ACC112 (cell line): ENCODE data around the gene FOXP3.

Experiments used
- H2AFZ ChIP-seq: fragments of 200-600 bp; sonication (generic); one replicate; pipeline ENCODE4 v1.6.0; 2017; ENCODE audit warnings: antibody characterized with exemption, low read length; ENCODE audit not compliant: unreplicated experiment
- H3K27ac ChIP-seq: fragments of 200-600 bp; sonication (generic); 2 replicates; pipeline ENCODE4 v1.5.1; 2014; ENCODE audit warnings: low read depth, mild to moderate bottlenecking, antibody characterized with exemption, low read length, moderate library complexity
- H3K27me3 ChIP-seq: fragments of 200-600 bp; sonication (generic); 2 replicates; pipeline ENCODE4 v1.6.1; 2014; ENCODE audit warnings: mild to moderate bottlenecking, antibody characterized with exemption, low read length, moderate library complexity, mixed read lengths; ENCODE audit not compliant: insufficient read depth
- H3K36me3 ChIP-seq: fragments of 200-600 bp; sonication (generic); 2 replicates; pipeline ENCODE4 v1.6.1; 2016; ENCODE audit warnings: mild to moderate bottlenecking, antibody characterized with exemption, low read length, moderate library complexity, mixed read lengths; ENCODE audit not compliant: insufficient read depth
- H3K4me1 ChIP-seq: fragments of 200-600 bp; sonication (generic); one replicate; pipeline ENCODE4 v1.6.1; 2016; ENCODE audit warnings: low read length, mixed read lengths; ENCODE audit not compliant: insufficient read depth, unreplicated experiment, control insufficient read depth
- H3K4me3 ChIP-seq: fragments of 200-600 bp; sonication (generic); 2 replicates; pipeline ENCODE4 v1.5.1; 2014; ENCODE audit warnings: mild to moderate bottlenecking, low read depth, low read length
- H3K79me2 ChIP-seq: fragments of 200-600 bp; sonication (generic); one replicate; pipeline ENCODE4 v1.6.0; 2016; ENCODE audit warnings: low read length; ENCODE audit not compliant: control insufficient read depth, unreplicated experiment, insufficient read depth

FOXP3 gene

GRCh38 chrX:49260221-49260985, 4.1 kb downstream of the FOXP3 start:
- no peaks in the 10 kb centered on the region for H3K36me3 ChIP-seq
- H3K27me3 ChIP-seq = no peaks in the 10 kb centered on the region
- H3K27ac ChIP-seq = no peak overlapping the region
- H3K4me3 ChIP-seq = no peak overlapping the region
- H3K79me2 ChIP-seq = no peaks in the 10 kb centered on the region
- no peak overlapping the region for H2AFZ ChIP-seq
- H3K4me1 ChIP-seq = no peaks in the 10 kb centered on the region

- H3K79me2 ChIP-seq = no peaks in the 10 kb centered on the region
- no peaks in the 10 kb centered on the region for H3K4me1 ChIP-seq
- no peak overlapping the region for H3K4me3 ChIP-seq
- no peak overlapping the region for H2AFZ ChIP-seq
- no peaks in the 10 kb centered on the region for H3K36me3 ChIP-seq
- no peaks in the 10 kb centered on the region for H3K27me3 ChIP-seq
- H3K27ac ChIP-seq = no peak overlapping the region
Observed at GRCh38 chrX:49258749-49259124, 5.8 kb downstream of the FOXP3 start.

- H2AFZ ChIP-seq = no peak overlapping the region
- no peaks in the 10 kb centered on the region for H3K36me3 ChIP-seq
- H3K4me3 ChIP-seq = no peak overlapping the region
- H3K27ac ChIP-seq = no peak overlapping the region
- no peaks in the 10 kb centered on the region for H3K79me2 ChIP-seq
- H3K27me3 ChIP-seq = no peaks in the 10 kb centered on the region
- H3K4me1 ChIP-seq = no peaks in the 10 kb centered on the region
Observed at GRCh38 chrX:49257846-49258748, 6.4 kb downstream of the FOXP3 start.

- H3K4me1 ChIP-seq = no peaks in the 10 kb centered on the region
- no peak overlapping the region for H2AFZ ChIP-seq
- no peak overlapping the region for H3K27ac ChIP-seq
- H3K4me3 ChIP-seq = no peak overlapping the region
- no peaks in the 10 kb centered on the region for H3K79me2 ChIP-seq
- H3K27me3 ChIP-seq = no peaks in the 10 kb centered on the region
- H3K36me3 ChIP-seq = no peaks in the 10 kb centered on the region
Observed at GRCh38 chrX:49257074-49257790, 7.3 kb downstream of the FOXP3 start.

GRCh38 chrX:49256268-49256995, 8.1 kb downstream of the FOXP3 start:
- Histone ChIP-seq H2AFZ (no peak overlapping the region), H3K36me3 (no peaks in the 10 kb centered on the region), H3K27ac (no peak overlapping the region), H3K4me1 (no peaks in the 10 kb centered on the region), H3K4me3 (no peak overlapping the region), H3K79me2 (no peaks in the 10 kb centered on the region), H3K27me3 (no peaks in the 10 kb centered on the region)

- Histone ChIP-seq H3K27ac (no peak overlapping the region), H3K27me3 (no peaks in the 10 kb centered on the region), H3K4me1 (no peaks in the 10 kb centered on the region), H3K4me3 (no peak overlapping the region), H3K79me2 (no peaks in the 10 kb centered on the region), H3K36me3 (no peaks in the 10 kb centered on the region), H2AFZ (no peak overlapping the region)
Observed at GRCh38 chrX:49254639-49255038, 9.9 kb downstream of the FOXP3 start.

- Histone ChIP-seq H2AFZ (no peak overlapping the region), H3K27me3 (no peaks in the 10 kb centered on the region), H3K79me2 (no peaks in the 10 kb centered on the region), H3K27ac (no peak overlapping the region), H3K4me3 (no peak overlapping the region), H3K36me3 (no peaks in the 10 kb centered on the region), H3K4me1 (no peaks in the 10 kb centered on the region)
Observed at GRCh38 chrX:49251325-49251724, 13.2 kb downstream of the FOXP3 start.

- Histone ChIP-seq H3K4me3 (no peak overlapping the region), H3K79me2 (no peaks in the 10 kb centered on the region), H3K27me3 (no peaks in the 10 kb centered on the region), H3K27ac (no peak overlapping the region), H3K36me3 (no peaks in the 10 kb centered on the region), H2AFZ (no peak overlapping the region), H3K4me1 (no peaks in the 10 kb centered on the region)
Observed at GRCh38 chrX:49250578-49250977, 13.9 kb downstream of the FOXP3 start.

GRCh38 chrX:49250066-49250465, 14.4 kb downstream of the FOXP3 start:
- H3K36me3 ChIP-seq = no peaks in the 10 kb centered on the region
- H3K27me3 ChIP-seq = no peaks in the 10 kb centered on the region
- H3K27ac ChIP-seq = no peak overlapping the region
- no peak overlapping the region for H3K4me3 ChIP-seq
- no peaks in the 10 kb centered on the region for H3K4me1 ChIP-seq
- H3K79me2 ChIP-seq = no peaks in the 10 kb centered on the region
- no peak overlapping the region for H2AFZ ChIP-seq

- no peak overlapping the region for H3K4me3 ChIP-seq
- no peak overlapping the region for H2AFZ ChIP-seq
Observed at GRCh38 chrX:49249616-49250015, 14.9 kb downstream of the FOXP3 start.

More at GRCh38 chrX:49249616-49250015, 14.9 kb downstream of the FOXP3 start:
- Histone ChIP-seq H3K27ac (no peak overlapping the region), H3K79me2 (no peaks in the 10 kb centered on the region), H3K27me3 (no peaks in the 10 kb centered on the region), H3K36me3 (no peaks in the 10 kb centered on the region), H3K4me1 (no peaks in the 10 kb centered on the region)
